BE2C (cell line): ENCODE measurements around the gene LDLRAD4.

ENCODE experiments used
- DNase-seq: peaks from one replicate; pipeline ENCODE4 v3.0.0-alpha.2; 2020
- H3K27me3 ChIP-seq: fragments of 250-450 bp; sonication (Bioruptor Pico); 2 replicates; pipeline ENCODE4 v1.5.1; 2020; ENCODE audit warnings: mild to moderate bottlenecking
- H3K36me3 ChIP-seq: fragments of 250-450 bp; sonication (Bioruptor Pico); 2 replicates; pipeline ENCODE4 v1.5.1; 2020; ENCODE audit warnings: mild to moderate bottlenecking
- H3K4me1 ChIP-seq: fragments of 250-450 bp; sonication (Bioruptor Pico); 2 replicates; pipeline ENCODE4 v1.5.1; 2020
- H3K4me3 ChIP-seq: 2 replicates; pipeline ENCODE4 v1.5.1; 2011; ENCODE audit warnings: low read depth, low read length
- H3K9me3 ChIP-seq: fragments of 250-450 bp; sonication (Bioruptor Pico); 2 replicates; pipeline ENCODE4 v1.5.1; 2020
- TF ChIP-seq, protein P1 (sequence below): IDR thresholded peaks from 2 replicates; pipeline ENCODE4 v1.5.1; 2012; ENCODE audit warnings: mild to moderate bottlenecking, low read depth, low read length

The LDLRAD4 gene

DNA sequence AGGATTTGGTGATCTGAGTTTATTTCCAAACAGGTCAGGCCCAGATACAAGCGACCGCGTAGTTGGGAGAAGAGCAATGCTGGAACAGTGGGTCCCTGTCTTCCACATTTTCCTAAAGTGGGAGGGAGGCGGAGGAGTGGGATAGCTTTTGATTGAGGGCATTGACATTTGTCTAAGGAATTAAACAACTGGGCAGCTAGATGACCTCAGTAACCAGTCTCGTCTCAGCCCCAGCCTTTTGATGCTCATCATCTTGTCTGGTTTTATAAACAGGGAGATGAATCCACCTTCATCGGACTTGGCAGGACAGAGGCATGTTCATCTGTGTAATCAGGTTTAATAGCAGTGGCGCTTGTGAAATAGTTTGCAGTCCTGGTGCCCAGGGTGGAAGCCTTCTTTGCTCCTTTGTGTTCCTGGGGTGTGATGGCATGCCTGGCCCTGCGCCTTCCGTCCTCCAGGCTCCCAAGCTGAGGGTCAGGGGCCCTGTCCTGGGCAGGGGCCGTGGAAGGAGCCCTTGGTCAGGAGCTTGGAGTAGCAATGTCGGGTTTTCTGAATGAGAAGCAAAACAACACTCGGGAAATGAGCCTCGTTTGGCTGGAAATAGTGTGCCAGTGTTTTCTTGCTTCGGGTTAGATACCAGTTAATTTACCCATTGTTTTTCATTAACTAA lies 314.0 kb downstream of the LDLRAD4 start:
- H3K9me3 ChIP-seq: no peaks in the 10 kb centered on the region
- no peak for DNase-seq
- H3K36me3 ChIP-seq: no peaks in the 10 kb centered on the region
- H3K27me3 ChIP-seq: no peaks in the 10 kb centered on the region
- TF ChIP-seq, protein P1, sequence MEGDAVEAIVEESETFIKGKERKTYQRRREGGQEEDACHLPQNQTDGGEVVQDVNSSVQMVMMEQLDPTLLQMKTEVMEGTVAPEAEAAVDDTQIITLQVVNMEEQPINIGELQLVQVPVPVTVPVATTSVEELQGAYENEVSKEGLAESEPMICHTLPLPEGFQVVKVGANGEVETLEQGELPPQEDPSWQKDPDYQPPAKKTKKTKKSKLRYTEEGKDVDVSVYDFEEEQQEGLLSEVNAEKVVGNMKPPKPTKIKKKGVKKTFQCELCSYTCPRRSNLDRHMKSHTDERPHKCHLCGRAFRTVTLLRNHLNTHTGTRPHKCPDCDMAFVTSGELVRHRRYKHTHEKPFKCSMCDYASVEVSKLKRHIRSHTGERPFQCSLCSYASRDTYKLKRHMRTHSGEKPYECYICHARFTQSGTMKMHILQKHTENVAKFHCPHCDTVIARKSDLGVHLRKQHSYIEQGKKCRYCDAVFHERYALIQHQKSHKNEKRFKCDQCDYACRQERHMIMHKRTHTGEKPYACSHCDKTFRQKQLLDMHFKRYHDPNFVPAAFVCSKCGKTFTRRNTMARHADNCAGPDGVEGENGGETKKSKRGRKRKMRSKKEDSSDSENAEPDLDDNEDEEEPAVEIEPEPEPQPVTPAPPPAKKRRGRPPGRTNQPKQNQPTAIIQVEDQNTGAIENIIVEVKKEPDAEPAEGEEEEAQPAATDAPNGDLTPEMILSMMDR: no peak
- no peaks in the 10 kb centered on the region for H3K4me1 ChIP-seq
- no peak overlapping the region for H3K4me3 ChIP-seq

DNA sequence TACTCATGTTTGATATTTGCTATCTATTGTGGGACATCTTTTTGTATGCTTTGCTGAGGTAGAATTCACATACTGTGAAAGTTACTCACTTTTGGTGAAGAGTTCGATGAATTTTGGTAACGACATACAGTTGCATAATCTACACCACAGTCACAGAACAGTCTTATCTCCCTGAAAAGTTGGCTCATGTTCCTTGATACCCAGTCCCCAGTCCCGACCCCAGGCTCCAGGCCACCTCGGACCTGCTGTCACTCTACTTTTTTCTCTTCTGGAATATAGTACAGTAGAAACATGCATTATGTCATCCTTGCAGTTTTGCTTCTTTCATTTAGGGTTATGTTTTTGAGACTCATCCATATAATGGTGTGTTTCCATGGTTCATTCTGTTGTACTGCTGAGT lies 316.1 kb downstream of the LDLRAD4 start:
- Histone ChIP-seq H3K36me3 (no peaks in the 10 kb centered on the region), H3K9me3 (no peaks in the 10 kb centered on the region), H3K27me3 (no peaks in the 10 kb centered on the region), H3K4me1 (no peaks in the 10 kb centered on the region), H3K4me3 (no peak overlapping the region)
- DNase-seq: no peak
- TF ChIP-seq, protein P1: no peak

DNA sequence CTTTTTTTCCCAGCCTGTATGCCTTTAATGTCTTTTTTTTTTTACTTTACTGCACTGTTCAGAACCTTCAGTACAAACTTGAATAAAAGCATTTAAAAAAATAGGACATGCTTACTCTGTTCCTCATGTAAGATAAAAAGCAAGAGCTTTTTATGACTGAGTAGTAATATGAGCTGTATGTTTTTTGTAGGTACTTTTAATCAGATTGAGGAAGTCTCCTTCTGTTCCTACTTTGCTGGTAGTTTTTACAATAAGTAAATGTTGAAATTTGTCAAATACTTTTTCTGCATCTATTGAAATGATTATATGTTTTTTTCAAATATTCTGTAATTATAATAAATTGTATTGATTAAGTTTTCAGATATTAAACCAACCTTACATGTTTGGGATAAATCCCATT lies 318.0 kb downstream of the LDLRAD4 start:
- no peaks in the 10 kb centered on the region for H3K4me1 ChIP-seq
- no peaks in the 10 kb centered on the region for H3K36me3 ChIP-seq
- no peak for DNase-seq
- TF ChIP-seq, protein P1: no peak
- no peaks in the 10 kb centered on the region for H3K9me3 ChIP-seq
- H3K27me3 ChIP-seq: no peaks in the 10 kb centered on the region
- no peak overlapping the region for H3K4me3 ChIP-seq

DNA sequence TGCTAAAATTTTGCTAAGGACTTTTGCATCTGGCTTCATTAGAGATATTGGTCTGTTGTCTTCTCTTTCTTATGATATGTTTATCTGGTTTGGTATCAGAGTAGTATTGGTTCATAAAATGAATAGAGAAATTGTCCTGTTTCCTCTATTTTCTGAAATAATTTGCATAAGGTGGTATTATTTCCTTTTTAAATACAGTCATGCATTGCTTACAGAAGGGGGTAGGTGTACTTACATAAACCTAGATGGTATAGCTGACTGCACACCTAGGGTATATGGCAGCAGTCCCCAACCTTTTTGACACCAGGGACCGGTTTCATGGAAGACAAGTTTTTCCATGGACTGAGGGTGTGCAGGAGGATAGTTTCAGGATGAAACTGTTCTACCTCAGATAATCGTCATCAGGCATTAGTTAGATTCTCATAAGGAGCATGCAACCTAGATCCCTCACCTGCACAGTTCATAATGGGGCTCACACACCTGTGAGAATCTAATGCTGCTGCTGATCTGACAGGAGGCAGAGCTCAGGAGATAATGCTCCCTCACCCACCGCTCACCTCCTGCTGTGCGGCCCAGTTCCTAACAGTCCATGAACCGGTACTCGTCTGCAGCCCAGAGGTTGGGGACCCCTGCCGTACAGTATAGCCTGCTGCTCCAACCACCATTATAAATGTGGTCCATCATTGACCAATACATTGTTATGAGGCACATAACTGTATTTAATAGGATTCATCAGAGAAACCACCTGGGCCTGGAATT lies 318.6 kb downstream of the LDLRAD4 start:
- Histone ChIP-seq H3K4me1 (no peaks in the 10 kb centered on the region), H3K4me3 (no peak overlapping the region), H3K9me3 (no peaks in the 10 kb centered on the region), H3K27me3 (no peaks in the 10 kb centered on the region), H3K36me3 (no peaks in the 10 kb centered on the region)
- TF ChIP-seq, protein P1: no peak
- DNase-seq: no peak

DNA sequence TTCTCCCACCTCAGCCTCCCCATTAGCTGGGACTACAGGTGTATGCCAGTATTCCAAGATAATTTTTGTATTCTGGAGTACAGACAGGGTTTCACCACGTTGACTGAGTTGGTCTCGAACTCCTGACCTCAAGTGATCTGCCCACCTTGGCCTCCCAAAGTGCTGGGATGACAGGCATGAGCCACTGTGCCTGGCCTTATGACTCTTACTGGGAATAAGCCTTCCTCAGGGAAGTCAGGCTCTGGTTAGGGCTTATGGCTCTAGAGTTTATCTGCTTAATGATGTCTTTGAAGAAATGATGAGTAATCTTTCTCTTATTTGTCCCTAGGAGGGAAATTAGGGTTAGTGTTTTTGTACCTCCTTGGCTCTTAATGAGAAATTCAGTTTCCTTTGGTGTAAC lies 320.1 kb downstream of the LDLRAD4 start:
- no peaks in the 10 kb centered on the region for H3K27me3 ChIP-seq
- no peaks in the 10 kb centered on the region for H3K4me1 ChIP-seq
- no peaks in the 10 kb centered on the region for H3K9me3 ChIP-seq
- TF ChIP-seq, protein P1: no peak
- no peak overlapping the region for H3K4me3 ChIP-seq
- DNase-seq: no peak
- H3K36me3 ChIP-seq: no peaks in the 10 kb centered on the region

DNA sequence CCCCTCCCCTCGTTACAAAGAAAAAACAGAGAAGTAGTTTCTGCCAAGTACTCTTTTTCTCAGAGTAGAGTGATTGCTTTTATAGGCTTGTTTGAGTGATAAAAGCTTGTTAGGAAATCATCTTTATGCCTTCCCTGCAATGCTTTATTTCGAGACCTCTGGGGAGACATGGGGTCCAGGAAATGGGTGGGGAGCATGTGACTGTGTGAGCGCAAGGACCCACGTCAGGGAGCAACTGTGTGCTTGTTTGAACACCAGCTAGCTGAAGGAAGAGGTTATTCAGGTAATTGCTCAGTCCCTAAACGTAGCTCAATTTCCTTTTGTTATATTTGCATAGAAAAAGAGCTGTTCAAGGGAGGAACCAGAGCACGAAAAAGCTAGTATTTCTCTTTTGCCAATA lies 320.5 kb downstream of the LDLRAD4 start:
- H3K27me3 ChIP-seq: no peaks in the 10 kb centered on the region
- H3K4me3 ChIP-seq: no peak overlapping the region
- DNase-seq: no peak
- no peaks in the 10 kb centered on the region for H3K4me1 ChIP-seq
- no peaks in the 10 kb centered on the region for H3K36me3 ChIP-seq
- TF ChIP-seq, protein P1: no peak
- H3K9me3 ChIP-seq: no peaks in the 10 kb centered on the region
